Liver (tissue), 9 donors: ENCODE measurements around the gene CHML. TPM values are rescaled to one million over a fixed set of nuclear protein-coding genes. Genes with fewer than 3 reads are reported as not detected.
"Not testable (repeated sequence)": the region's sequence is repeated elsewhere in the genome, so short reads cannot be mapped to it uniquely, and the experiment has no call there.

Source experiments
- DNase-seq: peaks from one replicate; pipeline ENCODE4 v3.0.0-alpha.2; 2017; ENCODE audit warnings: low spot score
- H3K27ac ChIP-seq, 2 donors: one replicate each; pipeline ENCODE4 v1.7.0; 2013; ENCODE audit warnings: inconsistent platforms in 2 of 2, low read length in 2 of 2, control low read depth in 1 of 2, low read depth in 1 of 2, mild to moderate bottlenecking in 1 of 2
- H3K27me3 ChIP-seq, 4 donors: one replicate each; pipeline versions ENCODE4 v1.6.1 to v1.7.0; 2013; ENCODE audit warnings: low read length in 3 of 4, inconsistent platforms in 1 of 4, mild to moderate bottlenecking in 1 of 4, moderate library complexity in 1 of 4; ENCODE audit not compliant: control insufficient read depth in 4 of 4, insufficient read depth in 4 of 4
- H3K36me3 ChIP-seq, 4 donors: one replicate each; pipeline versions ENCODE4 v1.6.1 to v1.7.0; 2013; ENCODE audit warnings: low read length in 3 of 4, mild to moderate bottlenecking in 3 of 4, low read depth in 1 of 4, moderate library complexity in 1 of 4; ENCODE audit not compliant: control insufficient read depth in 4 of 4, insufficient read depth in 3 of 4
- H3K4me1 ChIP-seq, 4 donors: one replicate each; pipeline versions ENCODE4 v1.6.1 to v1.7.0; 2013; ENCODE audit warnings: low read length in 3 of 4, mild to moderate bottlenecking in 3 of 4, moderate library complexity in 1 of 4; ENCODE audit not compliant: control insufficient read depth in 4 of 4, insufficient read depth in 4 of 4
- H3K4me3 ChIP-seq, 3 donors: one replicate each; pipeline versions ENCODE4 v1.6.1 to v1.7.0; 2013; ENCODE audit warnings: low read length in 3 of 3, control low read depth in 1 of 3, low read depth in 1 of 3, mild to moderate bottlenecking in 1 of 3
- H3K9ac ChIP-seq, 2 donors: one replicate each; pipeline ENCODE4 v1.7.0; 2013; ENCODE audit warnings: low read length in 2 of 2, mild to moderate bottlenecking in 2 of 2, moderate library complexity in 2 of 2, control low read depth in 1 of 2, low read depth in 1 of 2
- H3K9me3 ChIP-seq, 4 donors: one replicate each; pipeline versions ENCODE4 v1.6.1 to v1.7.0; 2013; ENCODE audit warnings: low read length in 3 of 4; ENCODE audit not compliant: control insufficient read depth in 4 of 4
- CTCF ChIP-seq: fragments of 150-350 bp; IDR thresholded peaks from 2 replicates; pipeline ENCODE4 v1.5.1; 2017; ENCODE audit warnings: improper control_type of control experiment, low read depth, low read length; ENCODE audit not compliant: missing input control
- FOXA1 ChIP-seq: IDR thresholded peaks from 2 replicates; pipeline ENCODE4 v1.6.1; 2016; ENCODE audit warnings: antibody characterized with exemption
- FOXA2 ChIP-seq: IDR thresholded peaks from 2 replicates; pipeline ENCODE4 v1.6.1; 2016; ENCODE audit warnings: antibody characterized with exemption
- GABPA ChIP-seq, 2 donors: IDR thresholded peaks in 1 of 2; conservative IDR thresholded peaks in 1 of 2; 2 replicates each; pipeline ENCODE4 v1.6.1; 2016; ENCODE audit warnings: antibody characterized with exemption in 2 of 2, mild to moderate bottlenecking in 1 of 2, moderate library complexity in 1 of 2
- HNF4A ChIP-seq, 2 donors: conservative IDR thresholded peaks; 2 replicates each; pipeline ENCODE4 v1.6.1; 2016; ENCODE audit warnings: antibody characterized with exemption in 2 of 2, mild to moderate bottlenecking in 2 of 2
- HNF4G ChIP-seq: IDR thresholded peaks from 2 replicates; pipeline ENCODE4 v1.6.1; 2016; ENCODE audit warnings: antibody characterized with exemption
- JUND ChIP-seq, 2 donors: IDR thresholded peaks; 2 replicates each; pipeline ENCODE4 v1.6.1; 2016; ENCODE audit warnings: antibody characterized with exemption in 2 of 2
- NR2F2 ChIP-seq: IDR thresholded peaks from 2 replicates; pipeline ENCODE4 v1.6.1; 2016; ENCODE audit warnings: antibody characterized with exemption
- RAD21 ChIP-seq, 2 donors: IDR thresholded peaks; 2 replicates each; pipeline ENCODE4 v1.6.1; 2016; ENCODE audit warnings: antibody characterized with exemption in 2 of 2, mild to moderate bottlenecking in 2 of 2
- REST ChIP-seq: IDR thresholded peaks from 2 replicates; pipeline ENCODE4 v1.6.1; 2016; ENCODE audit warnings: antibody characterized with exemption, mild to moderate bottlenecking
- RXRA ChIP-seq, 2 donors: IDR thresholded peaks; 2 replicates each; pipeline ENCODE4 v1.6.1; 2017 to 2018; ENCODE audit warnings: antibody characterized with exemption in 2 of 2, mild to moderate bottlenecking in 1 of 2
- SP1 ChIP-seq: IDR thresholded peaks from 2 replicates; pipeline ENCODE4 v1.6.1; 2018; ENCODE audit warnings: antibody characterized with exemption, mild to moderate bottlenecking
- TAF1 ChIP-seq: conservative IDR thresholded peaks from 2 replicates; pipeline ENCODE4 v1.6.1; 2016; ENCODE audit warnings: antibody characterized with exemption, mild to moderate bottlenecking
- WGBS: extraction: QIAGEN DNeasy Blood & Tissue Kit; methylation state at CpG from one replicate; pipeline ENCODE4 v1.1.7; 2013; 5-methylcytosine and 5-hydroxymethylcytosine counted together
- polyA plus RNA-seq, 2 donors: library from polyadenylated mRNA; stranded (reverse) in 1 of 2; unstranded in 1 of 2; fragments of 200-250 nt in 1 of 2; fragments of >200 nt in 1 of 2; fragmentation: Nextera tagmentation in 1 of 2; extraction: Ambion mirVana in 1 of 2; gene quantifications; one replicate each; pipeline versions ENCODE4 v1.2.1 to v1.2.3, GENCODE V29; 2013 to 2015
- total RNA-seq, 2 donors: library from RNA; depleted of rRNA; stranded (reverse); fragments of >200 nt; gene quantifications; one replicate each; pipeline ENCODE4 v1.2.3, GENCODE V29; 2014
- TF ChIP-seq, protein P1 (sequence below): IDR thresholded peaks from 2 replicates; pipeline ENCODE4 v1.6.1; 2016; ENCODE audit warnings: antibody characterized with exemption
- TF ChIP-seq, protein P2 (sequence below): IDR thresholded peaks from 2 replicates; pipeline ENCODE4 v1.6.1; 2016; ENCODE audit warnings: antibody characterized with exemption
- donor health status: healthy.
- donor health status: healthy.
- donor health status: healthy.
- donor health status: healthy.
- donor health status: healthy.

CHML gene
- total and polyA plus RNA-seq, 4 donors, result 0.53 to 8.1 (median 3.3) TPM

- DNase-seq, result no peak
- Histone ChIP-seq H3K9me3 (no peaks in the 10 kb centered on the region), H3K27ac (peak overlapping the region in 1 of 2 donors; percentile 59), H3K4me3 (no peak overlapping the region), H3K27me3 (no peaks in the 10 kb centered on the region), H3K4me1 (peaks cover 0 to 10% (median 9%) of the 10 kb centered on the region in 4 donors), H3K9ac (no peak overlapping the region), H3K36me3 (no peaks in the 10 kb centered on the region)
- peak in 1 of 2 donors; percentile 32 for TF ChIP-seq RXRA (IDR thresholded peaks at IDR 0.05)
- TF ChIP-seq HNF4G, result no peak
- peak; percentile 13 for TF ChIP-seq SP1
- TF ChIP-seq HNF4A (conservative IDR thresholded peaks at IDR 0.05), result peak; percentile 51 to 80
- peak; percentile 53 for TF ChIP-seq FOXA2
- 61% methylated on average over 2 of the region's 2 CpGs for WGBS
Observed at GRCh38 chr1:241682921-241683320, 42.8 kb upstream of the CHML start.

GRCh38 chr1:241681861-241682448 lies 41.8 kb upstream of the CHML start:
- not testable (repeated sequence) for DNase-seq, H3K9me3 ChIP-seq, H3K27me3 ChIP-seq, H3K9ac ChIP-seq, H3K36me3 ChIP-seq, H3K27ac ChIP-seq, H3K4me3 ChIP-seq
- peaks cover 0 to 10% (median 9%) of the 10 kb centered on the region in 4 donors for H3K4me1 ChIP-seq
- 79% methylated on average over 4 of the region's 4 CpGs for WGBS

DNA sequence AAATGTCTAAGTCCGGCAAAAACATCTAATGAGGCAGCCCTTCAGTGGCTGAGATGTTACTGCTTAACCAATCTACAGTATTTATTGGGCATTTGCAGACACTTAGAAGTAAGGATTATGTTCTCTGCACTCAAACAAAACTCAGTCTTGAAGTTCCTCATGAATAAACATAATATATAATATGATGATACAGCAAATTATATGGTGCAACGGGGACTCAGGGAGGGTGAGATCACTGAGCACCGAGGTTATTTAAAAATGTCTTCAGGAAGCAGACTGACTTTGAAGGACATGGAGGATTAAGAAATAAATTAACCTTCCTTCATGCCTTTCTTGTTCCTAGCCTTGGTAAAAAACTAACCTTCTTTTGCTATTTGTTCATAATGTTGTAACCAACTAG lies 39.8 kb upstream of the CHML start:
- Histone ChIP-seq H3K9me3 (no peaks in the 10 kb centered on the region), H3K9ac (no peak overlapping the region), H3K36me3 (no peaks in the 10 kb centered on the region), H3K4me3 (no peak overlapping the region), H3K4me1 (peaks cover 0 to 10% (median 9%) of the 10 kb centered on the region in 4 donors), H3K27ac (no peak overlapping the region), H3K27me3 (no peaks in the 10 kb centered on the region)
- DNase-seq, result no peak
- 82% methylated on average over 3 of the region's 3 CpGs for WGBS
- TF ChIP-seq NR2F2, result no peak
- no peak for TF ChIP-seq REST
- TF ChIP-seq, protein P1, sequence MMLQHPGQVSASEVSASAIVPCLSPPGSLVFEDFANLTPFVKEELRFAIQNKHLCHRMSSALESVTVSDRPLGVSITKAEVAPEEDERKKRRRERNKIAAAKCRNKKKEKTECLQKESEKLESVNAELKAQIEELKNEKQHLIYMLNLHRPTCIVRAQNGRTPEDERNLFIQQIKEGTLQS, result no peak
- TF ChIP-seq TAF1, result no peak
- no peak for TF ChIP-seq HNF4G
- no peak for TF ChIP-seq JUND (IDR thresholded peaks at IDR 0.05)
- TF ChIP-seq FOXA1, result no peak
- no peak for TF ChIP-seq CTCF
- TF ChIP-seq SP1, result no peak
- no peak for TF ChIP-seq RXRA (IDR thresholded peaks at IDR 0.05)
- no peak for TF ChIP-seq GABPA (IDR thresholded peaks at IDR 0.05 in 1 of 2, conservative IDR thresholded peaks at IDR 0.05 in 1 of 2)
- TF ChIP-seq, protein P2, sequence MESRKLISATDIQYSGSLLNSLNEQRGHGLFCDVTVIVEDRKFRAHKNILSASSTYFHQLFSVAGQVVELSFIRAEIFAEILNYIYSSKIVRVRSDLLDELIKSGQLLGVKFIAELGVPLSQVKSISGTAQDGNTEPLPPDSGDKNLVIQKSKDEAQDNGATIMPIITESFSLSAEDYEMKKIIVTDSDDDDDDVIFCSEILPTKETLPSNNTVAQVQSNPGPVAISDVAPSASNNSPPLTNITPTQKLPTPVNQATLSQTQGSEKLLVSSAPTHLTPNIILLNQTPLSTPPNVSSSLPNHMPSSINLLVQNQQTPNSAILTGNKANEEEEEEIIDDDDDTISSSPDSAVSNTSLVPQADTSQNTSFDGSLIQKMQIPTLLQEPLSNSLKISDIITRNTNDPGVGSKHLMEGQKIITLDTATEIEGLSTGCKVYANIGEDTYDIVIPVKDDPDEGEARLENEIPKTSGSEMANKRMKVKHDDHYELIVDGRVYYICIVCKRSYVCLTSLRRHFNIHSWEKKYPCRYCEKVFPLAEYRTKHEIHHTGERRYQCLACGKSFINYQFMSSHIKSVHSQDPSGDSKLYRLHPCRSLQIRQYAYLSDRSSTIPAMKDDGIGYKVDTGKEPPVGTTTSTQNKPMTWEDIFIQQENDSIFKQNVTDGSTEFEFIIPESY, result no peak
- TF ChIP-seq FOXA2, result no peak
- TF ChIP-seq RAD21 (IDR thresholded peaks at IDR 0.05), result no peak
- TF ChIP-seq HNF4A (conservative IDR thresholded peaks at IDR 0.05), result no peak
